Epithelial cell of esophagus (primary cell): Measurements from ENCODE around the gene SEZ6.

Source experiments
- DNase-seq: peaks from one replicate; pipeline ENCODE4 v3.0.0; 2010; ENCODE audit warnings: low read depth
- H3K4me3 ChIP-seq: 2 replicates; pipeline ENCODE4 v1.5.1; 2011; ENCODE audit warnings: mild to moderate bottlenecking, low read length, control low read depth
- CTCF ChIP-seq: IDR thresholded peaks from 2 replicates; pipeline ENCODE4 v1.5.1; 2011; ENCODE audit warnings: low read depth, mild to moderate bottlenecking, low read length, control low read depth, inconsistent platforms; ENCODE audit not compliant: insufficient read depth; ENCODE audit errors: missing control alignments

The SEZ6 gene

GRCh38 chr17:29010586-29010985 is 4.8 kb upstream of the SEZ6 start:
- H3K4me3 ChIP-seq = no peak overlapping the region
- no peak for TF ChIP-seq CTCF
- DNase-seq = no peak

- TF ChIP-seq CTCF = no peak
- H3K4me3 ChIP-seq = no peak overlapping the region
- no peak for DNase-seq
Observed at GRCh38 chr17:29010129-29010528, 4.3 kb upstream of the SEZ6 start.

- TF ChIP-seq CTCF = no peak
- no peak for DNase-seq
Observed at GRCh38 chr17:29008591-29008990, 2.8 kb upstream of the SEZ6 start.

GRCh38 chr17:29007860-29008455 is 2.1 kb upstream of the SEZ6 start:
- DNase-seq = peak; percentile 92
- TF ChIP-seq CTCF = no peak

More at GRCh38 chr17:29008591-29008990, 2.8 kb upstream of the SEZ6 start:
- no peak overlapping the region for H3K4me3 ChIP-seq

GRCh38 chr17:29007456-29007855 is 1.6 kb upstream of the SEZ6 start:
- no peak for DNase-seq
- no peak for TF ChIP-seq CTCF
- no peak overlapping the region for H3K4me3 ChIP-seq

More at GRCh38 chr17:29007860-29008455, 2.1 kb upstream of the SEZ6 start:
- no peak overlapping the region for H3K4me3 ChIP-seq

GRCh38 chr17:29004081-29004692 is 1.6 kb downstream of the SEZ6 start:
- no peak overlapping the region for H3K4me3 ChIP-seq
- DNase-seq = peak; percentile 45
- TF ChIP-seq CTCF = no peak

- no peak for DNase-seq
Observed at GRCh38 chr17:29003289-29003688, 2.5 kb downstream of the SEZ6 start.

More at GRCh38 chr17:29003289-29003688, 2.5 kb downstream of the SEZ6 start:
- H3K4me3 ChIP-seq = no peak overlapping the region
- TF ChIP-seq CTCF = no peak
